GM18508 (cell line): ENCODE data around the gene ASPHD2.
"Not testable (repeated sequence)": the region's sequence is repeated elsewhere in the genome, so short reads cannot be mapped to it uniquely, and the experiment has no call there.

Experiments
- ATAC-seq: cut with Tn5 transposase; IDR thresholded peaks from one replicate; pipeline ENCODE4 v1.9.1; 2021; ENCODE audit warnings: moderate number of reproducible peaks; ENCODE audit not compliant: insufficient read depth, unreplicated experiment

Gene ASPHD2

GRCh38 chr22:26428515-26429457, at the start of gene ASPHD2:
ASPHD2 (plus strand) TSS chr22:26429260; CDS start chr22:26433616, 4,356 bp downstream.
- ATAC-seq, result no peak

GRCh38 chr22:26380072-26380830, 48.8 kb upstream of the ASPHD2 start:
- ATAC-seq, result no peak

GRCh38 chr22:26382782-26383181, 46.3 kb upstream of the ASPHD2 start:
- no peak for ATAC-seq

GRCh38 chr22:26383968-26384556, 45.0 kb upstream of the ASPHD2 start:
- no peak for ATAC-seq

GRCh38 chr22:26385164-26385563, 43.9 kb upstream of the ASPHD2 start:
- ATAC-seq, result no peak

GRCh38 chr22:26389125-26389524, 39.9 kb upstream of the ASPHD2 start:
- ATAC-seq, result no peak

- ATAC-seq, result no peak
Measured at GRCh38 chr22:26391091-26391490, 38.0 kb upstream of the ASPHD2 start.

- no peak for ATAC-seq
Measured at GRCh38 chr22:26391623-26392022, 37.4 kb upstream of the ASPHD2 start.

- ATAC-seq, result no peak
Measured at GRCh38 chr22:26393929-26394328, 35.1 kb upstream of the ASPHD2 start.

- ATAC-seq, result no peak
Measured at GRCh38 chr22:26394777-26395176, 34.3 kb upstream of the ASPHD2 start.

GRCh38 chr22:26395926-26396325, 33.1 kb upstream of the ASPHD2 start:
- ATAC-seq, result no peak

GRCh38 chr22:26398741-26399153, 30.3 kb upstream of the ASPHD2 start:
- ATAC-seq, result no peak

- ATAC-seq, result no peak
Measured at GRCh38 chr22:26399289-26399688, 29.8 kb upstream of the ASPHD2 start.

- no peak for ATAC-seq
Measured at GRCh38 chr22:26401726-26402125, 27.3 kb upstream of the ASPHD2 start.

- ATAC-seq, result no peak
Measured at GRCh38 chr22:26404851-26405421, 24.1 kb upstream of the ASPHD2 start.

- no peak for ATAC-seq
Measured at GRCh38 chr22:26406118-26406517, 22.9 kb upstream of the ASPHD2 start.

- not testable (repeated sequence) for ATAC-seq
Measured at GRCh38 chr22:26408562-26409220, 20.4 kb upstream of the ASPHD2 start.

- no peak for ATAC-seq
Measured at GRCh38 chr22:26409719-26410335, 19.2 kb upstream of the ASPHD2 start.

GRCh38 chr22:26410386-26410785, 18.7 kb upstream of the ASPHD2 start:
- no peak for ATAC-seq

- ATAC-seq, result no peak
Measured at GRCh38 chr22:26414347-26414746, 14.7 kb upstream of the ASPHD2 start.
